Psoas muscle (tissue), 8 donors: ENCODE results near the gene CYP2U1. TPM values are rescaled to one million over a fixed set of nuclear protein-coding genes. Genes with fewer than 3 reads are reported as not detected.

Source experiments
- ATAC-seq, 4 donors: fragments of 200-7000 bp; cut with Tn5 transposase; one replicate each; pipeline ENCODE4 v1.9.1; 2020; ENCODE audit warnings: moderate library complexity in 3 of 4, mild to moderate bottlenecking in 2 of 4
- DNase-seq, 2 donors: peaks; one replicate each; pipeline ENCODE4 v3.0.0-alpha.2; 2020
- H3K27ac ChIP-seq: fragments of 200-600 bp; one replicate; pipeline ENCODE4 v1.8.0; 2022
- H3K27me3 ChIP-seq, 3 donors: fragments of 200-600 bp in 1 of 3; one replicate each; pipeline versions ENCODE4 v1.6.1 to v1.8.0; 2013 to 2022; ENCODE audit warnings: low read length in 2 of 3, mild to moderate bottlenecking in 2 of 3, moderate library complexity in 1 of 3; ENCODE audit not compliant: insufficient read depth in 3 of 3
- H3K36me3 ChIP-seq, 2 donors: fragments of 200-600 bp in 1 of 2; one replicate each; pipeline versions ENCODE4 v1.6.1 to v1.8.0; 2013 to 2022; ENCODE audit warnings: low read depth in 1 of 2, mild to moderate bottlenecking in 1 of 2, moderate library complexity in 1 of 2; ENCODE audit not compliant: insufficient read depth in 1 of 2
- H3K4me1 ChIP-seq: fragments of 200-600 bp; one replicate; pipeline ENCODE4 v1.8.0; 2022
- H3K4me3 ChIP-seq: fragments of 200-600 bp; one replicate; pipeline ENCODE4 v1.8.0; 2022; ENCODE audit warnings: mild to moderate bottlenecking
- H3K9me3 ChIP-seq: fragments of 200-600 bp; one replicate; pipeline ENCODE4 v1.8.0; 2022
- CTCF ChIP-seq: fragments of 200-600 bp; IDR thresholded peaks from one replicate; pipeline ENCODE4 v1.8.0; 2022; ENCODE audit warnings: antibody characterized with exemption
- WGBS, 3 donors: extraction: QIAGEN DNeasy Blood & Tissue Kit; methylation state at CpG; one replicate each; pipeline versions ENCODE4 v1.1.6 to v1.1.7; 2013; 5-methylcytosine and 5-hydroxymethylcytosine counted together
- intact Hi-C, 2 donors: fragments of 100-400 bp; cut with DNase I; formaldehyde crosslinking; loops; one replicate each; pipeline versions ENCODE4 v1.11.0 to v1.14.2; 2022
- polyA plus RNA-seq, 3 donors: library from polyadenylated mRNA; stranded (reverse); fragments of 200-250 nt; gene quantifications; one replicate each; pipeline ENCODE4 v1.2.3, GENCODE V29; 2013
- total RNA-seq, 4 donors: library from RNA; stranded (reverse); fragmentation: NEBNext Ultra II Directional in 2 of 4; extraction: Animal tissue kit (Norgen Biotek cat#: 25700) in 2 of 4; gene quantifications; one replicate each; pipeline versions ENCODE4 v1.2.1 to v1.2.4, GENCODE V29; 2021 to 2023
- donor health status: healthy with polysubstance abuse.
- donor health status: DM: no; HTN: no; CAD: no; lungs with moderate emphysema.
- donor health status: Bipolar disorder and iron deficiency.
- donor health status: healthy.
- donor health status: DM: yes; HTN: yes; CAD: no.
- donor health status: DM: no; HTN: no; CAD: no.
- donor health status: DM: no; HTN: no; CAD: no.
- donor health status: DM: yes; HTN: yes; CAD: no.

CYP2U1 gene
- total and polyA plus RNA-seq, 7 donors: 0.95 to 4.5 (median 3.5) TPM

GRCh38 chr4:107997794-107998193 lies 66.4 kb downstream of the CYP2U1 start:
- Histone ChIP-seq H3K27ac (peak overlapping the region; percentile 98), H3K4me3 (peak overlapping the region; percentile 21), H3K9me3 (no peaks in the 10 kb centered on the region), H3K4me1 (peaks cover 89% of the 10 kb centered on the region), H3K27me3 (no peaks in the 10 kb centered on the region), H3K36me3 (no peaks in the 10 kb centered on the region)
- ATAC-seq: peak in 3 of 4 donors; percentile 29 to 50 (median 33)
- no peak for TF ChIP-seq CTCF
- DNase-seq: no peak
- intact Hi-C loops: loop anchor here in 1 of 2 donors (10.0 kb wide), 1 partner anchor 173 kb away; the partner anchor contains the start of gene SGMS2
- WGBS, 3 donors: 23 to 47% (median 37%) methylated on average over 2 of the region's 2 CpGs

- intact Hi-C loops: loop anchor here in 1 of 2 donors (10.0 kb wide), 1 partner anchor 175 kb away; the partner anchor contains the start of gene SGMS2
- Histone ChIP-seq H3K4me3 (peak overlapping the region; percentile 23), H3K9me3 (no peaks in the 10 kb centered on the region), H3K36me3 (no peaks in the 10 kb centered on the region), H3K27me3 (no peaks in the 10 kb centered on the region), H3K27ac (peak overlapping the region; percentile 98), H3K4me1 (peaks cover 82% of the 10 kb centered on the region)
- TF ChIP-seq CTCF: no peak
- ATAC-seq: peak; percentile 38 to 68 (median 60)
- DNase-seq: no peak
- WGBS, 3 donors: 60 to 68% (median 66%) methylated on average over 2 of the region's 2 CpGs
Measured at GRCh38 chr4:107999932-108000539, 68.7 kb downstream of the CYP2U1 start.

GRCh38 chr4:108001540-108002135 lies 70.3 kb downstream of the CYP2U1 start:
- Histone ChIP-seq H3K4me3 (no peak overlapping the region), H3K27ac (peak overlapping the region; percentile 98), H3K9me3 (no peaks in the 10 kb centered on the region), H3K4me1 (peaks cover 80% of the 10 kb centered on the region), H3K27me3 (no peaks in the 10 kb centered on the region), H3K36me3 (no peaks in the 10 kb centered on the region)
- no peak for TF ChIP-seq CTCF
- intact Hi-C loops: no loop called here
- WGBS, 3 donors: 86 to 91% (median 88%) methylated on average over 3 of the region's 3 CpGs
- ATAC-seq (no peak), DNase-seq (no peak)

Other genes starting within 250 kb of the CYP2U1 start
- gene PAPSS1, start 211.3 kb upstream of the CYP2U1 start, total RNA-seq: 1 to 10 TPM; 4.0 to 7.7 (median 5.6) TPM
- 10 to 100 TPM in 1 of 3 donors, 1 to 10 TPM in 2; 4.5 to 10.8 (median 5.0) TPM for gene PAPSS1, start 211.3 kb upstream of the CYP2U1 start, polyA plus RNA-seq
- 10 to 100 TPM in 1 of 4 donors, 1 to 10 TPM in 3; 4.6 to 14.2 (median 9.6) TPM for gene SGMS2, start 106.6 kb upstream of the CYP2U1 start, total RNA-seq
- gene SGMS2, start 106.6 kb upstream of the CYP2U1 start, polyA plus RNA-seq: 1 to 10 TPM; 1.7 to 8.7 (median 2.9) TPM
- 100 to 1,000 TPM in 3 of 4 donors, 10 to 100 TPM in 1; 84.4 to 150 (median 118) TPM for gene HADH, start 58.3 kb downstream of the CYP2U1 start, total RNA-seq
- 100 to 1,000 TPM in 1 of 3 donors, 10 to 100 TPM in 2; 26.6 to 125 (median 99.5) TPM for gene HADH, start 58.3 kb downstream of the CYP2U1 start, polyA plus RNA-seq
- under 1 TPM; 0.24 to 0.37 (median 0.32) TPM for gene LEF1, start 237.4 kb downstream of the CYP2U1 start, total RNA-seq
- under 1 TPM; 0.10 to 0.44 (median 0.18) TPM for gene LEF1, start 237.4 kb downstream of the CYP2U1 start, polyA plus RNA-seq